Epidermal melanocyte (primary cell): ENCODE measurements around the gene SNTB2.
A peak's percentile ranks its signal among the peaks of the same experiment; 100 is the strongest.

Source experiments
- DNase-seq: peaks from one replicate; pipeline ENCODE4 v3.0.0; 2011; ENCODE audit warnings: low spot score; ENCODE audit not compliant: insufficient read length

SNTB2 gene

DNA sequence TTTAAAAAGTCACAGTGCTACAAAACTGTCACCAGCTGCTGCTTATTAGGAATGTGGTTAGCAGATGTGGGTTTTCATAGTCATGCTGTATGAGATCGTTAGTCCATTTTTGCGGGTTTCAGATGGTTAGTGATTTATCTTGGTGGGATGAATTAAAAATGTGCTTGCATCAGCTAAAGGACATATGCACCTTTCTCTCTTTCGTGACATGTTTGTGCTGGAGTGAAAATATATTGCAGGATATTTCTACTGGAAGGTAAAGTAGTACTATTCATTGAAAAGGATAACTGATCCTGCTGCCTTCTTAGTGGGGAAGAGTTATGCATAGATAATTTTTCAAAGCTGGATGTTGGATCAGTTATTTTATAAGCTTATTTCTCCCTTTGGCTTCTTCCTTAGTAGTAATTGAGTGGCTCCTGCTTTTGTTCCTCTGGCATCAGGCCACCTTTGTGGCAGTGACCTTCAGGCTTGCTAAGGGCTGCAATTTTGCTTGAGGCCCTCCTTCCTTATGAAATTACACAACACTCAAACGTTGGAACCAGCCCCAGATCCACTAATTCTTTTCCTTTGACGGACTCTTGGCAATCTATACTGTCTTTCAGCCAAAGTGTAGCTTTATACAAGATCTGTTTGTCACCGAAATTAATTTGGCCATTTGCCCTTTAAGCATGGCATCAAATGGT lies 7.5 kb upstream of the SNTB2 start:
- DNase-seq = peak; percentile 68

DNA sequence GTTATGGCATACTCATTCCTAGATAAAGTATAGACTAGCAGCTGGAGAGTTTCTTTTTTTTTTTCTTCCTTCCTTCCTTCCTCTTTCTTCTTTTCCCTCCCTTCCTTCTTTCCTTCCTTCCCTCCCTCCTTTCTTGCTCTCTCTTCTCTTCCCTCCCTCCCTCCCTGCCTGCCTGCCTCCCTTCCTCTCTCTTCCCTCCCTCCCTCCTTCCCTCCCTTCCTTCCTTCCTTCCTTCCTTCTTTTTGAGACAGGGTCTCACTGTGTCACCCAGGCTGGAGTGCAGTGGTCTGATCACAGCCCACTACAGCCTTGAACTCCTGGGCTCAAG lies 7.0 kb upstream of the SNTB2 start:
- DNase-seq = no peak

DNA sequence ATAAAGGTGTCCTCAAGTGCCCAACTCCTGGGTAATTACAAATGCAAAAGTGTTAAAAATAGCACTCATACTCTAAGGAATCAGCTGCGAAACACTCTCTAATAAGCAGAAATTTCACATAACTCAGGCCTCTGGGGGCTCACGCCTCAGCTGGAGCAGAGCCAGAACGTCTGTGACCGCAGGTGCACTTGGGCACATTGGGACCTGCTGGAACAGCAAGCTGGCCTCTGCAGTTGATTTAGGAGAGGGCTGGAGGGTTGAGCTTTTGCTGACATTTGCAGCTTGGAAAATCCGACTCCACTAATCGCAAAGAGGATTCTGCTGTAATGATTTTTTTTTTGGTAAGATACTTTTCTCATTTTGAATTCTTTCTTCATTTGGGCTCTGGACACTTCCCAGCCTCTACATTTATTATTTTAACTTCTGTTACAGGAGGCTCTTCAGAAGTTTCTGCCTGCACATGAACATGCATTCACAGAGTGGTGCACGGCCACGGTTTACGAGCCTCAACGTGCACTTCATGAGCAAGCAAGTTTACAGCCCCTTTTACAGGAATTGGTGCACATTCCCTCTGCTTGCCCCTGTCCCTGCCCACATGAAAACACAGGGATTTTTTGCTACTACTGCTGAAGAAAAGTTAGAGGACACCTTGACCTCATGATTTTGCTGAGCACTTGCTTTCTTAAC lies 4.1 kb upstream of the SNTB2 start:
- DNase-seq = no peak

DNA sequence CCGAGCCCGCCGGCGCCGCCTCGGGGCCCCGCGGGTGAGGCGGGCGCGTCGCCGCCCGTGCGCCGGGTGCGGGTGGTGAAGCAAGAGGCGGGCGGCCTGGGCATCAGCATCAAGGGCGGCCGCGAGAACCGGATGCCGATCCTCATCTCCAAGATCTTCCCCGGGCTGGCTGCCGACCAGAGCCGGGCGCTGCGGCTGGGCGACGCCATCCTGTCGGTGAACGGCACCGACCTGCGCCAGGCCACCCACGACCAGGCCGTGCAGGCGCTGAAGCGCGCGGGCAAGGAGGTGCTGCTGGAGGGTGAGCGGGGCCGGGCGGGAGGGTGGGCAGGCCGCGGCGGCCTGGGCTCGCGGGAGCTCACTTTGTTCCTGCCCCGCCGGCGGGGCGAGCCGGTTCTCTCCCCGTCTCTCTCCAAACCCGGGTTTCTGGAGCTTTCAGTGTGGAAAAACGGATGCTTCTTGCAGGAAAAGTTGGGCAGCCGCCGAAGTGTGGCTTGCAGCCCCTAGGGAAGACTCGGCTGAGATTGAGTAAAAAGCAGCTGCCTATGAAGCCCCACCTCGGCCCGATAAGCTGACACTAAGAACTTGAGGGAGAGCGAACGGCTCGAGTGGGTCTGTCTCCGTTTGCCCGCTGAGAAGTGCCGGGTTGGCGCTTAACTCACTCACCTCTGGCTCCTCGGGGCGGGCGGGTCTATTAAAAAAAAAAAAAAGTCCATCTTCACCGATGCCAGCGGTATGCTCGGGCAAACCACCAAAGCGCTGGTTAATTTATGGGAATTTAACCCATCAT lies 677 bp downstream of the SNTB2 start:
- no peak for DNase-seq

DNA sequence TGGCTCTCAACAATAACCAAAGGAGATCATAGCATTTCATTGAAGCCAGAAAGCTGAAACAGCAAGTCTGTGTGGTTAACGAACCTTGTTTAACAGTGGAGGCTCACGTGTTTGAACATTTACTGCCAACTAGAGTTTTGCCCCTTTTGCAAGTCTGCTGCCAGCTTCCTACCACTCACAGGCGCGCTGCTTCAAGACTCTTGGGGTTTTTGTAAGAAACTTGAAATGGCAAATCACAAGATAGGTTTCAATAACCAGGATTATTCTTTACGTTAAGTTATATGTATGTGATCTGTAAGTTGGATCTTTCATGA lies 1.2 kb downstream of the SNTB2 start:
- DNase-seq = no peak

DNA sequence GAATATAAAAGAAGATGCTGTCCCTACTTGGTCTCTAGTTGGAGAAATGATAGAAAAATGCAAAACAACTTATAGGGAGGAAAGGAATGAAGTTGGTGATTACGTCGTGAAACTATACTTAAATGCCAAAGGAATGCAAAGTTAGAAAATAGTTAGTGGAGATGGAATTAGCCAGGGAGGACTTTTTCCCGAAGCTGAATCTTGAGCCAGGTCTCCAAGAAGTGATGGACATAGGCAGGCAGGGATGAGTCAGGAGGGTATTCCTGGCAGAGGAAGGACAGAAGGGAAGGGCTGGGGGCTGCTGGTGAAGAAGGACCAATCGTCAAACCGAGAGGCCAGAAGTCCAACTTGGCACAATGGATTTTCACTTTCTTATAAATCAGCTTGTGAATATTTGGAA lies 1.8 kb downstream of the SNTB2 start:
- DNase-seq = no peak

DNA sequence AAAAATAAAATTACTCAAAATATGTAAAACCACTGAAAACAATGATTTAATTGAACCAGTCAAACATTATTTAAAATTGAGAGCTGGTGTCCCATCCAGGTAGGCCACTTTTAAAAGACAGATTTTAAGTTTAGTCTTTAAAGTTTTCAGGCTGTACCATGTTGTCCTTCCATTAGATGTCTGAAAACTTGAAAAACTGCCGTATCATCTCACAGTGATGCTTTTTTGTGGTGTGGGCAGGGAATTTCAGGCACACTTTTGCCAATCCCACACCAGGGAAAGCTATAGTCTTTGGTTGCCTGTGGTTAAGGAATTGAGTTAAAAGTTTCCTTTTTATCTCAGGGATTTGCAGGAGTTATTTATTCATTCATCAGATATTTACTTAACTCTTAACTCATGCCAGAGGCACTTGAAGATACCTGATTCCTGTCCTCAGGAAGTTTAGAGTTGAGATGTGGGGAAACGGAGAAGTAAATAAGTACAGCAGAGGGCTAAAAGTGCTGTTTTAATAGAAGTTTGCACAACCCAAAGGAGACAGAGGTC lies 3.2 kb downstream of the SNTB2 start:
- DNase-seq = no peak

DNA sequence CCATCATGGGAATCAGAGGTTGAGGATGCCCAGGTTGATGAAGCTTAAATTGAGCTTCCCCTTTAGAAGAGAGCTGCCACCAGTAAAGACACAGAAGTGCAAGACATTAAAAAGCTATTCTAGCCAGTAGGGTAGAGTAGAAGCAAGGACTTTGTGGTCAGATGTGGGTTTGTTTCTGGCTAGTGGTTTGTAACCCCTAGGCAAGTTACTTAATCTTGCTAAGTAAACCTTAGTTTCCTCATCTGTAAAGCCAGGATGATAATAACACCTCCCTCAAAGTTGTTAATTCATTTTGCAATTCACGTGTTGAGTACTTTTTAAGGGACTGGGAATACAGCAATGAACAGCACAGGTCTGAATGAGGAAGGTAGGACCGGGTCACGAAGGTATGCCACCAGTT lies 3.6 kb downstream of the SNTB2 start:
- no peak for DNase-seq

DNA sequence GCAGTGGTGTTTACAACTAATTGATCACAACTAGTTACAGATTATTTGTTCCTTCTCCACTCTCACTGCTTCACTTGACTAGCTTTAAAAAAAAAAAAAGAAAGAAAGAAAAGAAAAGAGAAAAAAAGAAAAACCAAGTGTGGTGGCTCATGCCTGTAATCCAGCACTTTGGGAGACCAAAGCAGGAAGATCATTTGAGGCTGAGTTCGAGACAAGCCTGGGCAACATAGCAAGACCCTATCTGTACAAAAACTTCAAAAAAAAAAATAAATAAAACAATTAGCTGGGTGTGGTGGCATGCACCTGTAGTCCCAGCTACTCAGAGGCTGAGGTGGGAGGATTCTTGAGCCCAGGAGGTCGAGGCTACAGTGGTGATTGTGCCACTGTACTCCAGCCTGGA lies 4.2 kb downstream of the SNTB2 start:
- no peak for DNase-seq

DNA sequence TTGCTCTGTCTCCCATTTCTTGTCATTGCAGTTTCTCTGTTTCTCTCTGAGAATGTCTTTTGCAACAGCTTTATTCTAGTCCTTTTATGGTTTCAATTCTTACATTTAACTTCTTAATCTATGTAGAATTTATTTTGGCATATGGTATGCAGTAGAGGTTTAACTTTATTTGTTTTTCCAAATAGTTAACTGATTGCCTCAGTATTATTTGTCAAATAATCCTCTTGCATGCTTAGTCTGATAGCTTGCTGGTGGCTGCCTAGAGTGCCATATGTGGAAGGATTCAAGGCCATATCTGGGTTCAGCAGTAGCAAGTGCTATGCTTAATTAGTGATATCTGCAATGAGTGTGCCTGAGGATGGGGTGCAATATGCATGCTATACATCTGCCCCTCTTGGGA lies 6.9 kb downstream of the SNTB2 start:
- DNase-seq = no peak

DNA sequence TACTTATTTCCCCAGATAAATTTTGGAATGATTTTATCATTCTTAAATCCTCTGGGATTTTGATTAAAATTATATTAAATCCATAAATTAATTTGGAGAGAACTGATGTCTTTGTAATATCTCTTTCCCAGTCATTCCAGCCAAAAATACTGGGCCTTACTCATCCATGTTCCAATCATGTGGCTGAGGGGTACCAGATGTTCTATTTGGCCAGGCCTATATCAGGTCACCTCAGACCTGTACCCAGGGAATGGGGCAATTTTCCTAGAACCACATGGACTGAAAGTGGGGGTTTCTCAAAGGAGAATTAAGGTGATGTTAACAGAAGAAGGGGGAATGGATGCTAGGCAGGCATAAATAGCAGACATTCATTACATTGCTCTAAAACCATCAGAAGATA lies 7.5 kb downstream of the SNTB2 start:
- no peak for DNase-seq

DNA sequence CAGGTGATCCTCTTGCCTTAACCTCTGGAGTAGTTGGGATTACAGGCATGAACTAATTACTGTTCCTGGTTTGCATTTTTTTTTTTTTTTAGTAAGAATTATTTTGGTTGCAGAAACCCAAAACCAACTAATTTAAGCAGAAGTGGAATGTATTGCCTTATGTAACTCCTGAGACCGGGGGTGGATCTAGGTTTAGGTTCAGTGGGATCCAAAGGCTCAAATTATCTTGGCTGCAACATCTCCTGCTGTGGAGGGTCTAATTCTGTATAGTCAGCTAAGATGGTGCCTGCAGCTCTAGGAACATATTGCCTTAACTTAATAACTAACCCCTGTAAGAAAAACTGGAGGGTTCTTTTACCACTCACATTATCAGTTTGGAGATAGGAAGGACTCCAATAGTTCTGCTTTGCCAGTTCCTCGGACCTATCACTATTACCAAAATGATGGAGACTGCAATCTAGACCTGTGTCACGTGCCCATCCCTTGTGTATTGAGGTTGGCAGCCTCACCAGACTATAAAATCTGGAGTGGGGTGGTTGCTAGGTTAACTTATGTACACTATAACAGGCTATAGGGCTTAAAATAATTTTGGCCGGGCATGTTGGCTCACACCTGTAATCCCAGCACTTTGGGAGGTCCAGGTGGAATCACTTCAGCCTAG lies 8.5 kb downstream of the SNTB2 start:
- no peak for DNase-seq

DNA sequence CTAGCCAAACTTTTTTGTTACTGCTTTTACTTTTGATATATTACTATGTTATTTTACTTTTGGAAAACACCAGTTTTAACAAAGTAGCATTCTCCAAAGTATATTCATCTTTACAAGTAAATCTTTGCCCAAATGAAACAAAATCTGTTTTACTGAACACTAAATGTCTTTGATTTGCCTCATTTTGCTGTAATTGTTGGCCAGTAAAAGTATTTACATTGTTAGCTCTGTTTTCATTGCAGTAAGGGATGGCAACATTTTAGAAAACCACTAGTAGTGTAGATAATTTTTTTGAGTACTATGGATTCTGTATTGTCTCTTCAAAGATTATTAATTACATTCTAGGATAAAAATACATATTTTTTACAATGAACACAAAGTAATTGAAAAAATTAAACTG lies 10.6 kb downstream of the SNTB2 start:
- DNase-seq = no peak

DNA sequence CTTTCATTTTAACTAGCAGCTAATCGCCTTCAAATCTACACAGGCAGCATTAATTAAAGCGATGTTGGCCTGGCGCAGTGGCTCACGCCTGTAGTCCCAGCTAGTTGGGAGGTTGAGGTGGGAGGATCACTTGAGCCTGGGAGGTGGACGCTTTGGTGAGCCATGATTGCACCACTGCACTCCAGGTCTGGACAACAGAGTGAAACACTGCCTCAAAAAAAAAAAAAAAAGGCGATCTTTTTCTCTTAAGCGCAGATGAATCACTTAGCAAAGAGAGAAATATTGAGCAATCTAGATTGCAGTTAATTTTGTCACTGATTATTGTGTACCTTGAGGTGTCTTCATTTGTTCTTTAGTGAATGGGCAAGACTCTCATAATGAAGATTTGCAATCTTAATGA lies 12.4 kb downstream of the SNTB2 start:
- DNase-seq = no peak

DNA sequence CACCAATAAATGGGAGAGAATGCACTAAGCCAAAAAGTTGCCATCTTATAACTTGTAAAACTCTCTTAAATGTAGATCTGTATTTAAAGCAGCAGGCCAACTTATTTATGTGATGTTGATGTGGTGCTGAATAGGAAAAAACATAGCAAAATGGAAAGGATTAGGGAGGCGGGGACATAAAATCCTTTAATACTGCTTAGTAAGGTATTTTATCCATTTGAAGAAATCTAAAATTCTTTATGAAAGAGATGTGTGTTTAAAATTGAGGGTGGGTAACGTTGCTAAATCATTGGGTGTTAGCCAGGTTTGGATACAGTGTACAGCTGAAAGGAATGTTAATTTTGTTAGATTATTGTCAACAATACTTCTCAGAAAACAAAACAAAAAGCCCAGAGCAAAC lies 14.3 kb downstream of the SNTB2 start:
- DNase-seq = no peak

DNA sequence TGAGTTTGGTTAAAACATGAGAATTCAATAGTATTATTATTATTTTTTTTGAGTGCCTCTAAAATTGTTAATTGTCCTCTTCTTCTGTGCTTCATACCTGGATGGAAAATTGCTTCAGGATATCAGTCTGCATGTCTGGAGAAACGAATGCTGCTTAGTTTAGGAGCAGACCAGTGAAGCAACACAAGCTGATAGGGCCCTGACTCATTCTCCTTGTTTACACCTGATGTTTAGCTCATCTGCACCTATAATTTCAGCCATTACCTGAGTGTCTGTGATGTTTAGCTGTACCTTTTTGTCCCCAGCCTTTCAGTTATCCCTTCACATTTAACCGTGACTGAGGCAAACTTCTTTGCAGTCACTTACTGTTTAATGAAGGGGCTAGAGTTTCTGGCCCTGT lies 14.8 kb downstream of the SNTB2 start:
- no peak for DNase-seq

DNA sequence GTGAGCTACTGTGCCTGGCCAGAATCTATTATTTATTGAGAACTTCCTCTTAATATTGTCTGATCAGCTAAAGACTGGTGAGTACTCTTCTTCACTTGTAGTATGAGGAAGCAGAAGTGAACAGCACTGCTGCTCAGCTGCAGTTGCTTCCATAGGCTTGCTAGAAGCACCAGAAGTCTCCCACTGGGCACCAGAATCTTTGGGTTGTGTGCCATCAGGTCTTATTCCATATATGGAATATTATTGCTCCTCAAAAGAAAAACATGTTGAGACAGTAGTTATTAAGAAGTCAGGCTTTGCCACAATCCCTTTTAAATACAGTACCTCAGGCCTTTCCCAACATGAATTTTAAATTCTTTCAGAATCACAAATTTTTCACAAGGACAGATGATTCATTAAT lies 17.2 kb downstream of the SNTB2 start:
- no peak for DNase-seq

DNA sequence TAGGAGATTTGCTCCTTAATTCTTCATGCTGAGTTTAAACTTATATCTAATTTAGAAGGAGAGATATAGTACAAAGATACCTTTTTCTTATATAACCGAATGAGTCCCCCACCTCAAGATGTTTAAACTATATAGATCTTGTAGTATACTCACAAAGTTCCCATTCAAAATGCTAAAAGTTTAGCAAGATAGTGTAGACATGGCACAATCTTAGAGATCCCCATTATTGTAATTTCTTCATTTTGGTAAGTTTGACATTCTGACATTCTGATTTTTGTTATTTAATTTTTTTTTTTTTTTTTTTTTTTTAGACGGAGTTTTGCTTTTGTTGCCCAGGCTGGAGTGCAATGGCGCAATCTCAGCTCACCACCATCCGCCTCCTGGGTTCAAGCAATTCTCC lies 22.8 kb downstream of the SNTB2 start:
- no peak for DNase-seq

DNA sequence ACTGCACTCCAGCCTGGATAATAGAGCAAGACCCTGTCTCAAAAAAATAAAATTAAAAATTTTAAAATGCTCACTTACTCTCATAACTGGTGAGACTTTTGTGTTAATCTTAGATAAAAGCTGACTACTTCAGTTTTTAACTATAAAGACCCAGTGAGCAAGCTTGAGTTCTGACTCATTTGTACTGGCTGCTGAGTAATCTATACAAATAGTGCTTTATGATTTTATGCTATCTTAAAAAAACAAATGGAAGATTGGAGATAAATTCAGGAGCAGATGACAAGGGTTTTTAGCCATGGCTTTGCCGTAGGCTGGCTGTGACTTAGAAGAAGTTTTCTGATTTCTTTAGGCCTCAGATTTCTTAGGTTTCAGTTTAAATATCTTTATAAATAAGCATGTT lies 30.5 kb downstream of the SNTB2 start:
- DNase-seq = no peak

DNA sequence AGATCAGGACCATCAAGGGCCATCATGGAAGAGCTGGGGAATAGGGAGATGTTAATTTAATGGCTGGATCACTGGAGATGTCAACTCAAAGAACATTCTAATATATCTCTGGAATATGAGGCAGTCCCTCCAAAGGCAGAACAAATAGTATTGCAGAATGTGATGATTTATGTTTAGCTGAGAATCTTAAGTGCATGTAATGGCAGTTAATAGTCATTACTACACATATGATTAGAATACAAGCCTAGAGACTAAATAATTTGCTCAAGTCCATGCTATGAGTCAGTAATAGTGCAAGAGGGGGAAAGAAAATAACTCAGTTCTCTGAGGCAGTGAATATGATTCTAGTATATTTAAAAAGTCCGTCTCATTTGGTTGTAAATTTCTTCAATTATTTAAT lies 32.3 kb downstream of the SNTB2 start:
- DNase-seq = no peak

DNA sequence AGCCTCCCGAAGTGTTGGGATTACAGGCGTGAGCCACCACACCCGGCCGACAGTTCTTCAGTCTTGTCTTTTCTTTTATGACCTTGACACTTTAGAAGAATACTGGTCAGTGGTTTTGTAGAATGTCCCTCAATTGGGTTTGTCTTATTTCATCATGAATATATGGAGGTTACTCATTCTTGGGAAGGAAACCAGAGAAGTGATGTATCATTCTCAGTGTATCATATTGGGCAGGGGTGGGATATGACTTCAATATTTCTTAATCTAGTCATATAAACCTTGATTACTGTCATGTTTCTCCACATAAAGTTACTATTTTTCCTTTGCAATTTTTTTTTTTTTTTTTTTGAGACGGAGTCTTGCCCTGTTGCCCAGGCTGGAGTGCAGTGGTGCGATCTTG lies 36.9 kb downstream of the SNTB2 start:
- DNase-seq = no peak

DNA sequence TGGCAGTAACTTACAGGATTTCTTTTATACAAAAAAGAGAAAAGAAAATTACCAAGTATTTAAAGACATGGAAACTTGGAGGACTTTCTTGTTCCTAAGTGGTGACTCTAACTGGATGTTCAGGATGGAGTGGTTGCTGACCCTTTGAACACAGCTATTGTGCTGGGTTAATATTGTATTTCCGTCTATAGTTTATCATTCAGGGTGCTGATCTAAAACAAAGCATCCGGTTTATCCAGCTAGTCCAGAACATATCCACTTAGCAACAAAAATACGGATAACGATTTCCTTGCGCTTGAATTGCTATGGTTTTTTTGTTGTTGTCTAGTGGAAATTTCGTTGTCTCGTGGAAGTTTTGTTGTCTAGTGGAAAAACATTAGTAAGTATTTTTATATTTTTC lies 38.2 kb downstream of the SNTB2 start:
- no peak for DNase-seq
